ENCODE results near the gene SCAMP4. TPM values are rescaled to one million over a fixed set of nuclear protein-coding genes. Genes with fewer than 3 reads are reported as not detected.
"Not testable (repeated sequence)": the region's sequence is repeated elsewhere in the genome, so short reads cannot be mapped to it uniquely, and the experiment has no call there.

SCAMP4 gene
- total RNA-seq, 1 experiment from 2014 or later: 33.0 TPM

DNA sequence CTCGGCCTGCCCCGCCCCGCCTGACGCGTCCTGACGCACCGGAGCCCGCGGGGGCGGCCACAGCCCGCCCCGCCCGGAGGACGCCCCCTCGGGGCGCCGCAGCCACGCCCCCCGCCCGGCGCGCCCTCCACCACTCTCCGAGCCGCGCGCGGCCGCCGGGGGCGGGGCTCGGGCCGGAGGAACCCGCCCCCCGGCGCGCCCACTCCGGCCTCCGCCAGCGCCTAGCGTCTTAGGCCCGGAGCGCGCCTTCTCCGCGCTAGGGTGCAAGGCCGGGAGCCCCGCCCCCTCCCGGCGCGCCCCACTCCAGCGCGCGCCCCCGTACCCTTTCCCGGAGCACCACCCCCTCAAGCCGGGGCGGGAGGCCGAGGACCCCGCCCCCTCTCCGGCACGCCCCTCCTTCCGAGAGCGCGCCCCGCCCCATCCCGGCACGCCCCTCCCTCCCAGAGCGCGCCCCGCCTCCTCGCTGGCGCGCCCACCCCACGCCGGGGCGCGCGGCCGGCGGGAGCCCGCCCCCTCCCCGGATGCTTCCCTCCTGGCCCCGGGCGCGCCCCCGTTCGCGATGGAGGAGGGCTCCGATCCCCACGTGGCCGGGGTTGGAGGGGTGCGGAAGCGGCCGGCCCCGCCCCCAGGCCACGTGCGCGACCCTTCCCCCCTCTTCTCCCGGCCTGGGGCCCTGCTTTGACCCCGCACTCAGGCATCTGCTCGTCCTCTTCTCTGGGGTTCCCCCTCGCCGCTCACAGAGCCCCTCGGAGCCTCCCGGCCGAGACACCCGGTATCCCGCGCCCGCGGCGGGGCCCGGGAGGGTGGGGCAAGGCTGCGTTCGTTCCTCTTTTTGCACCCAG, 41.3 kb upstream of the SCAMP4 start:
- H3K36me3 ChIP-seq: no peaks in the 10 kb centered on the region; the same call in none of the 2 replicates
- DNase-seq: peak; percentile 88
- H3K4me3 ChIP-seq: peak overlapping the region; percentile 84
- no peaks in the 10 kb centered on the region for H3K27me3 ChIP-seq
- H3K9me3 ChIP-seq: no peaks in the 10 kb centered on the region

DNA sequence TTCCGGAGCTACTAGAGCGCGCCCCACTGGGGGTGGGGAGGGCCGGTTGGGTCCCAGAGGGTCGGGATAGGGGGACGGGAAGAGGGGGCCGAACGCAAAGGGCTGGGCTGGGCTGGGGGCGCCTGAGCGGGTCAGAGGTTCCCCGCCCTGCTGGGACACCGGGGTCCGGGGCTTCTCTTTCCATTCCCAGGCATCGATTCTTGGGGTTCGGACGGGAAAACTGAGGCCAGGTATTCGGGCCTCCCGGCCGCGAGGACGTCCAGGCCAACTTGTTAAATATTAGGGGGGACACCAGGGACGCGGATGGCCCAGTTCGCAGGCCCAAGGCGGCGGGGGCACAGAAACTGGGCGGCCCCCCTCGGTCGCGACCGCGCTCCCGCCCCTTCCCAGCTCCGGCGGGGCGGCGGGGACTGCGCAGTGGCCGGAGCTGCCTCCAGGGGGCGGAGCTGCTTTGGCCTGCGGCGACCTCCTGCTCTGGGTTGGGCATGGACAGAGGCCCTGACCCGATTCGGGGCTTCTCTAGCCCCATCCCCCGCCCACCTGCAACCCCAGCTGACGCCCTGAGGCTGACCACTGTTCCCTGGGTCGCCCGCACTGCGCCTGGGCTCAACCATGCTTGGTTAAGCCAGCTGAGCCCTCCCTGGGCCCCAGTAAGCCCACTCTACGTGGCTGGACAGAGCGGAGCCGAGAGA, 40.6 kb upstream of the SCAMP4 start:
- no peaks in the 10 kb centered on the region for H3K9me3 ChIP-seq
- H3K36me3 ChIP-seq: no peaks in the 10 kb centered on the region; the same call in none of the 2 replicates
- H3K27me3 ChIP-seq: no peaks in the 10 kb centered on the region
- DNase-seq: peak; percentile 79
- peak overlapping the region; percentile 84 for H3K4me3 ChIP-seq

DNA sequence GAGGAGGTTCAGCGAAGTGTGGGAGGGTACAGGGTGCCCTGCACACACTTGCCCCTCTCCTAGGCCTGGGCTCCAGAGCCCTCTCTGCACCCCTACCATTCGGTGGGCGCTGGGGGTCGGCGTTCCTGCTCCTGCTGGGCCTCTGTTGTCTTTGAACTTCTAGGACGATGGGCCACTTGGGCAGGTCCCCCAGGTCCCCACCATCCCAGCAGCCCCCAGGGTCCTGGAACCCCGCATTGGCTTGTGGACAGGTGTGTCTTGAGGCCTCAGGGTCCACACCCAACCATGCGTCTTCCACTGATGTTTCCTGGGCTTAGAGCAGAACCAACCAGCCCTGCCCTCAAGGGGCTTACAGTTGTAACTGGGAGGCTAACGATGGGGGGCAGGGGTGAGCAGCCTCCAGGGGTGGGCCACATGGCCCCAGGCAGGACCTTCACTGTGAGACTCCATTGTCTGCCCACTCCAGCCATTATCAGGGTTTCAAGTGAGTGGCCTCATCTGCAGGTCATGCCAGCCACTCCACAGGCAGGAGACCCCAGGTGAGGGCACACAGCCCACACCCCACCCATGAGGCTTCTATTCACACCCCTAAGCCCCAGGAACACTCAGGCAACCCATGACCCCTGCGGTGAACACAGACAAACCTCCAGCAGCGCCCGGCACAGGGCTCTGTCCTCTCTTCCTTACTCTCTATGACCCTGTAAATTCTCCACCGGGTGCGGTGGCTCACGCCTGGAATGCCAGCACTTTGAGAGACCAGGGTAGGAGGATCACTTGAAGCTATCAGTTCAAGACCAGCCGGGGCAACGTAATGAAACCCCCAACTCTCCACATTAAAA, 39.8 kb upstream of the SCAMP4 start:
- H3K9me3 ChIP-seq: no peaks in the 10 kb centered on the region
- H3K36me3 ChIP-seq: no peaks in the 10 kb centered on the region; the same call in 1 of the 2 replicates
- no peaks in the 10 kb centered on the region for H3K27me3 ChIP-seq
- H3K4me3 ChIP-seq: peak overlapping the region; percentile 84
- no peak for DNase-seq

DNA sequence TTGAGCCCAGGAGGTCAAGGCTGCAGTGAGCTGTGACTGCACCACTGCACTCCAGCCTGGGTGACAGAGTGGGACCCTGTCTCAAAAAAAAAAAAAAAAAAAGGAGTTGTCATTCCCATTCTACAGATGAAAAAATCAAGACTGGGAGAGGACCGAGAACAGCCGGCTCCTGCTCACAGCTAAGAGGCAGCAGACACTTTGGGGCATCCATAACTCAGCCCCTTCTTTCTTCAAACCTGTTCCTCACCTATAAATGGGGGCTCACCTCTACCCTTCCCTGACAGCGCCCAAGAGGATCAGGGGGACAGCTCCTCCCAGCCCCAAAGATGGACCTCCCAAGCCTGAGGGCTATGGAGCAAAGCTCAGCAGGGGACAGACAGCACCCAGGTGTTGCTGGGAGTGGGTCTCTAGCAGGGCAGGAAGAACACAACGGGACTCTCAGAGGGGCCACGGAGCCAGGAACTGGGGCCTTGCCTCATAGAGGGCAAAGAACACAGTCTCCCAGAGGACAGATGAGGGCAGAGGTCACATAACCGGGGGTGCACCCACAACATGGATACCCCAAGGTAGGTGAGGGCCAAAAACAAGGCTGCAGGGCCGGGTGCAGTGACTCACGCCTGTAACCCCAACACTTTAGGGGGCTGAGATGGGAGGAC, 38.4 kb upstream of the SCAMP4 start:
- no peaks in the 10 kb centered on the region for H3K27me3 ChIP-seq
- H3K9me3 ChIP-seq: no peaks in the 10 kb centered on the region
- H3K4me3 ChIP-seq: no peak overlapping the region
- H3K36me3 ChIP-seq: no peaks in the 10 kb centered on the region; the same call in 1 of the 2 replicates
- DNase-seq: no peak

DNA sequence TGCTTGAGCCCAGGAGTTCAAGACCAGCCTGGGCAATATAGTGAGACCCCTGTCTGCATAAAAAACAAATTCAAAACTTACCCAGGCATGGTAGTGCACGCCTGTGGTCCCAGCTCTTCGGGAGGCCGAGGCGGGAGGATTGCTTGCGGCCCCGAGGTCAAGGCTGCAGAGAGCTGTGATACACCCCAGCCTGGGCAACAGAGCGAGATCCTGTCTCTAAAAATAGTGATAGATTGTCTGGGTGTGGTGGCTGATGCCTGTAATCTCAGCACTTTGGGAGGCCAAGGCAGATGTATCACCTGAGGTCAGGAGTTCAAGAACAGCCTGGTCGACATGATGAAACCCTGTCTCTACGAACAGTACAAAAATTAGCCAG, 37.9 kb upstream of the SCAMP4 start:
- DNase-seq: no peak
- Histone ChIP-seq H3K27me3 (no peaks in the 10 kb centered on the region), H3K36me3 (no peaks in the 10 kb centered on the region), H3K9me3 (no peaks in the 10 kb centered on the region), H3K4me3 (no peak overlapping the region)

DNA sequence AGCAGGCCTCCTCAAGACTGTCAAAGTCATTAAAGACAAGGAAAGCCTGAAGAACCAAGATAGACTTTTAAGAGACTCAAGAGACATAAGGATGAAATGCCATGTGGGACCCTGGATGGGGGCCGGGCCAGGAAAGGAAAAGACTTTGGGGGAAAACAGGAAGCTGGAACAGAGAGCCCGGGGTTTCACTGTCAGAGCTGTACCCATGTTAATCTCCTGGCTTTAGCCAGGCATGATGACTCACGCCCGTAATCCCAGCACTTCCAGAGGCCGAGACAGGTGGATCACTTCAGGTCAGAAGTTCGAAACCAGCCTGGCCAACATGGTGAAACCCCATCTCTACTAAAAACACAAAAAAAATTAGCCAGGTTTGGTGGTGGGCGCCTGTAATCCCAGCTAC, 36.2 kb upstream of the SCAMP4 start:
- Histone ChIP-seq H3K36me3 (peaks cover 5% of the 10 kb centered on the region; the same call in 1 of the 2 replicates), H3K9me3 (no peaks in the 10 kb centered on the region), H3K4me3 (no peak overlapping the region), H3K27me3 (no peaks in the 10 kb centered on the region)
- DNase-seq: no peak

DNA sequence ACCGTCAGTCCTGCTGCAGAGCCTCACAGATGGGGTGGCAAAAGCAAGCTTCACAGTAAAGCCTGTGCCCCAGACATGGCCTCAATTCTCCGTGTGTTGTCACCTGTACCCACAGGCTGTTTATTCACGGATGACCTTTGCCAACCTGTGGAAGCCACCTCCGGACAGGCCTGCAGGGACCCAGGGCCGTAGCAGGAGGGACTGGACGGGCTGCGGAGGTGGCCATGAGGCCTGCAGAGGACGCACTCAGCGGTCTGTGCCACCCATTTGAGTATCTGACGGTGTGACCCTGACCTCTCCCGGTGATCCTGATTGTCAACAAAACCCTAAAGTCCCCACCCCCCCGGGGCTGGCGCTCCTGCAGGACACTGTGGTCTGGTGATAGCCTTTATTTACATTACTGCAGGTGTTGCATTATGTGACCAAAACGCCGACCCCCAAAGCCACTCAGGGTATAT, 34.0 kb upstream of the SCAMP4 start:
- H3K27me3 ChIP-seq: no peaks in the 10 kb centered on the region
- DNase-seq: no peak
- no peaks in the 10 kb centered on the region for H3K9me3 ChIP-seq
- no peak overlapping the region for H3K4me3 ChIP-seq
- peaks cover 5% of the 10 kb centered on the region; the same call in 1 of the 2 replicates for H3K36me3 ChIP-seq

DNA sequence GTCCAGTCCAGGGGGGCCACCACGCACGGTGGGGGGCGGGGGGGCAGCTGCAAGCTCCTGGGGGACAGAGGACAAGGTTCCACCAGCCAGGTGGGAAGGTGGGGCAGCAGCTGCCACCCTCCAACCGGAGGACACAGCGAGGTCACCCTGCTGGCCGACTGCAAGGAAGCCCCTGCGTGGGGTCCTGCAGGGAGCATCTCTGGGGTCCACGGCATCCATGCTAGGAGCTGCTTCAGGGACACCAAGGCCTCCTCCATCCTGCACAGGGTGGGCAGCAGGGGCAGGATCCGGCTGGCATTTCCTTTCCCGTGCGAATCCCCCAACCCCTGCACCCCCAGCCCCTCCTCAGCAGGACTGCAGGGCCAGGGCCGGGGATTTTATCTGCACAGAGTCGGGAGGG, 33.6 kb upstream of the SCAMP4 start:
- H3K9me3 ChIP-seq: no peaks in the 10 kb centered on the region
- no peak for DNase-seq
- no peak overlapping the region for H3K4me3 ChIP-seq
- no peaks in the 10 kb centered on the region for H3K27me3 ChIP-seq
- peaks cover 5% of the 10 kb centered on the region; the same call in 1 of the 2 replicates for H3K36me3 ChIP-seq

DNA sequence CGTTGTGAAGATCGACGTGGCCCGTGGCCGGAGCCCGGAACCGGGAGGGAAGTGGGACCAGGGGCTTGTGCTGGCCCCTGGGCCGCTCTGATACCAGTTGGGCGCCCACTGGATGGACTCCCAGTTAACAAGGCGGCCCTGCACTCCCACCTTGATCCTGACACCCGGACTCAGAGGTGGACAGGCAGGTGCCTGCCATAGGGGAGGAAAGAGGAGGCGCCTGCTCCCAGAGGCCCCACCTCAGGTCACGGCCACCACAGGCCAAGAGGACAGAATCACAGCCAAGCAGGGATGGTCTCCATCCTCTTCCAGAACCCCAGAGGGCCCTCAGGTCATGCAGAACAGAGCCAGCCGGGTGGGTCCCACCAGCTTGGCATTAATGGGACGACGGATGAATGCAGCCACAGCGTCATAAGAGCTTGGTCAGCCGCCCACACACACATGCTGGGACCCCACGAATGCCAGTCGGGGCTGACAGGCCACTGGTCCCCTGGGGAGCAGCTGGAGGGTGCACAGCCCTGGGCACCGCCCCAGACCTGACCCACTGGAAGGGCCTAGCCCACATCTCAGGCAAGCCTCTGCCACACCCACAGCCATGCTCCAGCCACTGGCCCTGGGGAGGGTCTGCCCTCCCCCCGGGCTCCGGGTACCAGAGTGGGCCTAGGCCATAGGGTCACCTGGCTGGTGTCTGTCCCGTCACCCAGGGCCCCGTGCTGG, 32.2 kb upstream of the SCAMP4 start:
- H3K4me3 ChIP-seq: no peak overlapping the region
- H3K36me3 ChIP-seq: peaks cover 5% of the 10 kb centered on the region; the same call in 1 of the 2 replicates
- H3K9me3 ChIP-seq: no peaks in the 10 kb centered on the region
- no peak for DNase-seq
- H3K27me3 ChIP-seq: no peaks in the 10 kb centered on the region

DNA sequence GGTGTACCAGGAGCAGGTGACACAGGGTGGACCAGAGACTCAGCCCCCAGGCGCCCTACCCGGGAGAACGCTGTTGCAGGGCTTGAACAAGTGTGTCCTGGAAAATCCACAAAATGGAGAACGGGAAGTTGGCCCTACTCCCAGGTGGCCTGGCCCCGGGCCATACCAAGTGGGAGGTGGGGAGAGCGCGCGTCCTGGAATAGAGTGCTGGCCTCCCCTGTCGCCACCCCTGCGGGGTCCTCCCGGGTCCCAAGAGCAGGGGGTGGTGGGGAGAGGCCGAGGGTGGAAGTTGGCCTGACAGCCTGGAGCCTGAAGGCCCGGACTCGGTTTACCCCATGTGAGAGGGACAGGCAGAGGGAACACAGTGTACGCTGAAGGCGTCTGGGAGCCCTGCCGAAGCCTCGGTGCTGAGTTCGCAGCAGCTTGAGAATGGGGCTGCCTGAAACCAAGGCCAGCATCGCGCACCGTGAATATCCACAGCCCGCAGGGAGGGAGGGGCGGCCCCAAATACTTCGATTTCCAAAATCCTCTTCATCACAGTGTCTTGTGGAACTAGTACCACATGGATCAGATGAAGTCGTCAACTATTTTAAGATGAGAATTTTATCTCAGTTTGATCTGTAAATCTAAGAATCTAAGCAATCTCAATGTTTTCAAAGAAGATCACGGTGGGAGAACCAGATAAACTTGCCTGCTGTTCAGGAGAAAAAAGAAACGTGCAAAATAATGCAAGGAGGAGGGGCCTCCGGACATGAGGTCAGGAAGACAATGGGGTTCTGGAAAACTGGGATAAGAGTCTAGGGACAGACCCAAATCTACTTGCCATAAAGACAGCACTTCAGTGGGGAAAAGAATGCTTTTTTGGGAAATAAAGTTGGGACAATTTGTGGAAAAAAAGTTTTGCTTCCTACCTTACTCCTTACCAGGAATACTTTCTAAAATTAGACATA, 31.4 kb upstream of the SCAMP4 start:
- no peaks in the 10 kb centered on the region for H3K27me3 ChIP-seq
- peak overlapping the region; percentile 90 for H3K4me3 ChIP-seq
- H3K36me3 ChIP-seq: peaks cover 5% of the 10 kb centered on the region; the same call in 1 of the 2 replicates
- no peaks in the 10 kb centered on the region for H3K9me3 ChIP-seq
- no peak for DNase-seq

DNA sequence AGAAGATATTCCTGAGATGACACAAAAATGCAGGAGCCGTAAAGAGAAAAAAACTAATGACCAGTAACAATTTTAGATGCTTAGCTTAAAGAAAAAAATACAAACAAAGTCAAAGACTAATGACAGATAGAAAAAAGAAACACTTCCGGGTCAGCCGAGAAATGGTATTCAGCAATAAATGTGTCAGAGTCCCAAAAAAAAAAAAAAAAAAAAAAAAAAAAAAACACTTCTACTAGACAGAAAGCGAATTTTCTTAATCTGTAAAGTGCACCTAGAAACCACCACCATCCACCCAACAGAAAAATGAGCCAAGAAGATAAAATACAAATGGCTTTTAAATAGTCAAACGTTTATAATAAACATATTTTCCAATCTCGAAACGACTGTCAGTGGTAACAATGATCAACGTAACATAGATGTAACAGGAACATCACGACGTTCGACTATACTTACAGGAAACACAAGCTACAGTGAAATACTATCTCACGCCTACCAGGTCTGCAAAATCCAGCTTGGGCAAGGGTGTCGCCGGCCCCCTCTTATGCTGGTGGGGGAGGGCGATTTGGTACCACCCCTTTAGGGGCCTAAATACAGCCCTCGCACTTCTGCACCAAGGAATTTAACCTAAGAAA, 30.5 kb upstream of the SCAMP4 start:
- peaks cover 5% of the 10 kb centered on the region; the same call in 1 of the 2 replicates for H3K36me3 ChIP-seq
- H3K9me3 ChIP-seq: no peaks in the 10 kb centered on the region
- H3K27me3 ChIP-seq: no peaks in the 10 kb centered on the region
- no peak for DNase-seq
- peak overlapping the region; percentile 90 for H3K4me3 ChIP-seq

DNA sequence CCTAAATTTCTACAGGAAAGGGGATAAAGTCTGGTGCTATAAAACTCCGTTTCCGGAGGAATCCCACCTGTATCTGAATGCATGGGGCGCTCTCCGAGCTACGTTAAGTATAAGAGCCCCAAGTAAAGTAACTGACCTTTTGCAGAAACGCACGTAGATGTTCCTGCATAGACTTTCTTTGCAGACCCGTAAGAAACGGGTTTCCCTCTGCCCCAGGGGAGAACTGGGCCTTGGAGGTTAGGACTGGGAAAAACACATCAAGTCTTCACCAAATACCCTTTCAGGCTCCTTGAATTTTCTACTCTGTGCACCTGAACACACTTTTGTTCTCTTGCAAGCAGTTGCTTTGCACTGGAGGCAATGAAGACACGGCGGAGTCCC, 29.9 kb upstream of the SCAMP4 start:
- not testable (repeated sequence) for DNase-seq, H3K27me3 ChIP-seq, H3K9me3 ChIP-seq, H3K36me3 ChIP-seq
- peak overlapping the region; percentile 90 for H3K4me3 ChIP-seq

DNA sequence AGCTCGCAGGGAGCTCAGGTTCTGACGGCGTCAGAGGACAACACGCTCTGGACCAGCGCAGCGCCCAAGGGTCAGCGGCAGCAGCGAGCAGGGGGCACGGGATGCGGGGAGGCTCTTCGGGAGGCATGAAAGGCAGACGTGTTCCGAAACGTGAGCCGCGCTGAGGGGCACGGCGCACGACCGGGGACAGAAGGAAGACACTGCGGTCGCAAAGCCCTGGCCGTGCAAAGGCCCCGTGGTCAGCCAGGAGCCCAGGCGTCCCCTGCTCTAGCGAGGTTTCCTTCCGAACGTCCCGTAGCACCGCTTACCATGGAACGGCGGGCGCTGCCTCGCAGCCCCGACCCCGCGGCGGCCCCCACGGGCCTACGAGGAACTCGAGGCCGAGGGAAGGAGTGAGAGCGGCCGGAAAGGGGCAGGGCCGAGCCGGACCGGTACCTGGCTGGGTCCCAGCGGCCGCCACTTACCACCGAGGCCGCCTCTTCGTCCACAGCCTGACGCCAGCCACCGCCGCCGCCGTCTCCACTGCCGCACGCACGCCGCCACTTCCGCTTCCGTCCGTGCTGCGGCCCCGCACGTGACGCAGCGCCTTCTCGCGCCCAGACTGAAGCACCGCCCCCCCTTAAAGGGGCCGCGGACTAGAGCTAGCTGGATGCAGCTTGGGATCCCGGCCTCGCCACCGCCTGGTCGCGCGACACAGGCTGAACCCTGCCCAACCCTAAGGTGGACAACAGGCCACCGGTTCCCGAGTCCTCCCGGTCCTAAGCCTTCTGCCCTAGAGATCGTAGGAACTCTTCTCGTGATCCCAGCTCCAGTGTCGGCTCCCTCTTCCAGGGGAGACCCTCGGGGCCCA, 29.3 kb upstream of the SCAMP4 start:
- peak; percentile 84 for DNase-seq
- H3K4me3 ChIP-seq: peak overlapping the region; percentile 90
- H3K27me3 ChIP-seq: no peaks in the 10 kb centered on the region
- H3K9me3 ChIP-seq: no peaks in the 10 kb centered on the region
- H3K36me3 ChIP-seq: peaks cover 5% of the 10 kb centered on the region; the same call in 1 of the 2 replicates

Measured in MG63 (cell line).